Neuron (in vitro differentiated cells): Measurements from ENCODE around the gene MBD2.
"Not testable (repeated sequence)": the region's sequence is repeated elsewhere in the genome, so short reads cannot be mapped to it uniquely, and the experiment has no call there.

ENCODE experiments used
- H2AFZ ChIP-seq: one replicate; pipeline ENCODE4 v1.6.1; 2013; ENCODE audit warnings: low read depth, mild to moderate bottlenecking, inconsistent platforms, low read length, moderate library complexity
- H3K27me3 ChIP-seq: one replicate; pipeline ENCODE4 v1.6.1; 2013; ENCODE audit warnings: low read length; ENCODE audit not compliant: insufficient read depth
- H3K36me3 ChIP-seq: one replicate; pipeline ENCODE4 v1.6.1; 2013; ENCODE audit warnings: low read length; ENCODE audit not compliant: insufficient read depth
- H3K4me1 ChIP-seq: one replicate; pipeline ENCODE4 v1.6.1; 2013; ENCODE audit warnings: low read length; ENCODE audit not compliant: insufficient read depth
- H3K4me3 ChIP-seq: 2 replicates; pipeline ENCODE4 v1.5.1; 2013; ENCODE audit warnings: mild to moderate bottlenecking, low read length, moderate library complexity
- H3K9me3 ChIP-seq: one replicate; pipeline ENCODE4 v1.6.1; 2013; ENCODE audit warnings: low read length

The MBD2 gene

DNA sequence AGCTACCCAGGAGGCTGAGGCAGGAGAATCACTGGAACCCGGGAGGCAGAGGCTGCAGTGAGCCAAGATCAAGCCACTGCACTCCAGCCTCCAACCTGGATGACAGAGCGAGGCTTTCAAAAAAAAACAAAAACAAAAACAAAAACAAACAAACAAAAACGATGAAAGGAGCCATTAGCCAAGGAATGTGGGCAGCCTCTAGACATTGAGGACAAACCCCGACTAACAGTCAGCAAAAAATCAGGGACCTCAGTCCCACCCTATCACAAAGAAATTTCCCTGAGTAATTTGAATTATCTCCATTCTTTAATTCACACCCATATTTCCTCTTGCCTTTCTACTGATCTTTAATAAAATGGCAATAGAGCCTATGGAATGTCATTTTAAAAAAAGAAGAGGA, 75.8 kb downstream of the MBD2 start:
- H3K4me1 ChIP-seq, result peaks cover 7% of the 10 kb centered on the region
- H3K9me3 ChIP-seq, result no peaks in the 10 kb centered on the region
- no peaks in the 10 kb centered on the region for H3K36me3 ChIP-seq
- H3K27me3 ChIP-seq, result no peaks in the 10 kb centered on the region
- H3K4me3 ChIP-seq, result no peak overlapping the region
- no peak overlapping the region for H2AFZ ChIP-seq

DNA sequence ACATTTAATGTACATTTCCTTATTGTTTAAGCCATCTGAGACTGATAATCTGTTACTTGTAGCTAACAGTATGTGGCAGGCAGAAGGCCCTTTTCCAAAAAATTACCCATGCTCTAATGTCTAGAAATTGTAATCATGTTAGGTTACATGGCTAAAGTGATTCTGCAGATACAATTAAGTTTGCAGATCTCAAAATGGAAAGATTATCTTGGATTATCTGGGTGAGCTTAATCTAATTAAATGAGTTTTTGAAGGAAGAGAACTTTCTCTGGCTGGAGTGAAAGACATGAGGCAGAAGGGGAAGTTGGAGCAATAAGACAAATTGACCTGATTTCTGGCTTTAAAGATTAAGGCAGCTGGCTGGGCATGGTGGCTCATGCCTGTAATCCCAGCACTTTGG, 76.3 kb downstream of the MBD2 start:
- Histone ChIP-seq H2AFZ (no peak overlapping the region), H3K9me3 (no peaks in the 10 kb centered on the region), H3K27me3 (no peaks in the 10 kb centered on the region), H3K4me3 (no peak overlapping the region), H3K36me3 (no peaks in the 10 kb centered on the region), H3K4me1 (peaks cover 7% of the 10 kb centered on the region)

DNA sequence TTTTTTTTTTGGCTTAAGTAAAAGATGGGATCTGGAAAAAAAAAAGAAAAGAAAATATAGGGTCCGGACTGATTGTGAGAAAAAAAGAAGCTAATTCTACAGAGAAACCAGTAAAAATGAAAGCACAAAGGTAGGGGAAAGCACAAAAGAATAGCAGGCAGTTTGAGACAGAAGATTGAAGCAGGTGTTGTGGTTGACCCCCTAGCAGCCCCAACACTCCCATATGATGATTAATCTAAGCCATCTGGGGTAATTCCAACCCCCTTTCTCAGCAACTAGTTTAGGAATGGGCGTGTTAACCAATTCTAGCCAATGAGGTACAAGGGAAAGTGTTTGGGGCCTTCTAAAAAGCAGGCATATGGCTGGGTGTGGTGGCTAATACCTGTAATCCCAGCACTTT, 77.0 kb downstream of the MBD2 start:
- Histone ChIP-seq H3K4me1 (peaks cover 7% of the 10 kb centered on the region), H3K9me3 (no peaks in the 10 kb centered on the region), H3K36me3 (no peaks in the 10 kb centered on the region), H3K27me3 (no peaks in the 10 kb centered on the region), H3K4me3 (no peak overlapping the region), H2AFZ (no peak overlapping the region)

DNA sequence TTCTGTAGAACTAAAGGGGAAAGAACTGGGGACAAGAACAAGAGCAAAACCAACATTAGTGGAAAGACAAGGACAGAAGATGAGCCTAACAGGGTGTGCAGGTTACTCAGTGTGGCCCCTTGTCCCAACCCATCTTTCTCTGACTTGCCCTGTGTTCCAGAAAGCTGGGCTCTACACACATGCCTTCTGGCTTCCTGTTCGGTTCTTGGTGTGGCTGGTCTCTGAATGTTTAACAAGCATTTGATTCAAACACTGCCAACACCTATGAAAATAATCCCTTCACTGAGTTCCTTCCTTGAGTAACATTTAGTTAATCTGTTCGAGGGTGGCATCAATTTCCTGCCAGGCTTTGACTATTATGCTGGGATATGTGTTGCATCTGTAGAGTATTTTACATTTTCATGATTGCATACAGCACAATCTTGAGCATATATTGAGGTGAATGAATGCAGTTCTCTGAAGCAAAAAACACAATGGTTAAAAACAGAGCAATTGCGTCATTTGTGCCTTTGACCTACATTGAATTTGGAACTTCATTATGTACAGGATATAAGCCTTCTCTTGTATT, 83.3 kb downstream of the MBD2 start:
- H3K9me3 ChIP-seq, result peaks cover 6% of the 10 kb centered on the region
- H3K4me3 ChIP-seq, result no peak overlapping the region
- no peaks in the 10 kb centered on the region for H3K4me1 ChIP-seq
- H2AFZ ChIP-seq, result no peak overlapping the region
- no peaks in the 10 kb centered on the region for H3K27me3 ChIP-seq
- no peaks in the 10 kb centered on the region for H3K36me3 ChIP-seq

DNA sequence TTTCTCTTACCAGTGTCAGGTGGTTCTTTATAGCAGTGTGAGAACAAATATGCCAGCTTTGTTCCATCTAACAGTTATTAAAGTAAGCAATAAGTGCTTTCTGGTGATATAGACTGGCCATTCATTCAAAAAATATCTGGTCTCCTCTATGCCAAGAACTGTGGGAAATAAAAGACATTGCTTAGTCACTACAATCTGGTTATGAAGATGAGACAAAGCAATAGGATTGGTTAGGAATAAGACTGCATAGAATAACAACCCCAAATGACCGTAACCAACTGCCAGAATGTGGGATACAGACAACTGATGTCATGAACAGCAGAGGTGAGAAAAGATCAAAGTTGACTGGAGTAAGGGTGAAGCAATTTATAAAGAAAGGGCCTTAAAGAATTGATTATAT, 83.8 kb downstream of the MBD2 start:
- Histone ChIP-seq H3K27me3 (no peaks in the 10 kb centered on the region), H2AFZ (no peak overlapping the region), H3K9me3 (peaks cover 6% of the 10 kb centered on the region), H3K36me3 (no peaks in the 10 kb centered on the region), H3K4me1 (no peaks in the 10 kb centered on the region), H3K4me3 (no peak overlapping the region)

DNA sequence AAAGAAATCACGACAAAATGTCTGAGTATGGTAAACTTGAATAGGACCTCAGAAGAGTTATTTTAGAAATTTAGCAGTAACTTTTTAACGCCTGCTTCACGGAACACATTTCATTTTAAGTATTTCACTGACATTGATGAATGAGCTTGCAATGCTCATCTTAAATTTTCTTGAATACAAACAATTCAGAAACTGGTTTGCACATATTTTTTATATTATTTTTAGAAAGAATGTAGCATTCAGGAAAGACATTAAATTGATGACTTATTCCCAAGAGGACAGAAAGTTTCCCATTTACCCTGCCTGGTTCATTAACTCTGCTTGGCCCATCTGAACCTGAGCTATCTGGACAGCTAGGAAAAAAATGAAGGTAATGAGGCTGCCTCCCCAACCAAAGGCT, 89.3 kb downstream of the MBD2 start:
- H3K4me3 ChIP-seq, result no peak overlapping the region
- no peaks in the 10 kb centered on the region for H3K27me3 ChIP-seq
- peaks cover 4% of the 10 kb centered on the region for H3K4me1 ChIP-seq
- peaks cover 6% of the 10 kb centered on the region for H3K9me3 ChIP-seq
- no peak overlapping the region for H2AFZ ChIP-seq
- no peaks in the 10 kb centered on the region for H3K36me3 ChIP-seq

DNA sequence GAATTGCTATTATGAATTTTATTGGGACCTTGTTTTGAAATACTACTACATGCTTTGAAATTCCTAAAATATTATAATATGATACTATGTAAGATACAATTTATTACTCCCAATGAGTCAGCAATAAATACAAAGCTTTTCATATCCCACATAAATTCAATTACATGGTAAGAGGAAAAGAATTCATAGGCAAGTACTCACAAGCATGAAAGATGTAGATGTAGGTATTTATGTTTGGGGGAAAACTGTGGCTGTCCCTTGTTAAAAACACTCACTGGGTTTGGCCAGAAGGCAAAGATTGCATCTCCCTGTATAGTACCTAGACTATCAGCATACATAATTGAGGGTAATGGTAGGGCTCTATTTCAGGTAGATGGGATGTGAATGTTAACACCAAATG, 90.4 kb downstream of the MBD2 start:
- Histone ChIP-seq H3K36me3 (no peaks in the 10 kb centered on the region), H3K9me3 (no peaks in the 10 kb centered on the region), H3K4me3 (no peak overlapping the region), H3K27me3 (no peaks in the 10 kb centered on the region), H2AFZ (no peak overlapping the region), H3K4me1 (peaks cover 4% of the 10 kb centered on the region)

DNA sequence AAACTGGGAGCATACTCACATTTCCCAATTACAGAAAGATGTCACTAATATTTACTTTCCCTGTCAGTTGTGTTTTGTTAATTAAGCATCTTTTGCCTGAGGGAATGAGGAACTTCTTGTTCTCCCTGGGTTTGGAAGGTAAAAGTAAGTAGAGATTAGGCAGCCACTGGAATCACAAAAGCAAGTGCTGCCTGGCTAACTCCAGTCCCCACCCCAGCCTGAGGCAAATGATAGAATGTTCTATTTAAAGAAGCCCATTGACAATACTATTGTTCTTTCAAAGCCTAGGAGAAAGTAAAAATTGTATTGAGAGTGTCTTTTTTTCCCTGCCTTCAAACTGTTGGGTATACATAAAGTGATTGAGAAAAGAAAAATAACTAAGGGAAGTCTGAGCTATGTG, 93.8 kb downstream of the MBD2 start:
- Histone ChIP-seq H2AFZ (no peak overlapping the region), H3K4me1 (peaks cover 4% of the 10 kb centered on the region), H3K4me3 (no peak overlapping the region), H3K27me3 (no peaks in the 10 kb centered on the region), H3K36me3 (no peaks in the 10 kb centered on the region), H3K9me3 (no peaks in the 10 kb centered on the region)

DNA sequence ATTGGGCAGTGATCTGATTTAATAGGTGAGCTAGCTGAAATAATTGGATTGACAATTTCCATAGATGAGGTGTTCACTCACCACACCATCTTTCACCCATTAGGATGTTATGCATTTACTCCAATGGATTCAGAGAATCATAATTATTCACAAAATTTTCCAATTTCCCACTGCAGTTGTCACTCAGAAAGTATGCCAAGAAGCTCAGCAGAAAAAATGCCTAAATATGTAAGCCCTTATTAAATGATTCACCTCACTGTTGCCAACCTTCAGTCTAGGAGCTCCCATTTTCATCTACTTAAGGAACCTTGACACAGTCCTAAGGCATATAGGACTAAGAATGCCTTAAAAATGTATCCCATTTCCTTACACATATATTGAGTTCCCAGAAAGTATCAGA, 94.3 kb downstream of the MBD2 start:
- H3K4me3 ChIP-seq, result no peak overlapping the region
- H3K36me3 ChIP-seq, result no peaks in the 10 kb centered on the region
- H3K9me3 ChIP-seq, result no peaks in the 10 kb centered on the region
- peaks cover 4% of the 10 kb centered on the region for H3K4me1 ChIP-seq
- no peak overlapping the region for H2AFZ ChIP-seq
- H3K27me3 ChIP-seq, result no peaks in the 10 kb centered on the region

DNA sequence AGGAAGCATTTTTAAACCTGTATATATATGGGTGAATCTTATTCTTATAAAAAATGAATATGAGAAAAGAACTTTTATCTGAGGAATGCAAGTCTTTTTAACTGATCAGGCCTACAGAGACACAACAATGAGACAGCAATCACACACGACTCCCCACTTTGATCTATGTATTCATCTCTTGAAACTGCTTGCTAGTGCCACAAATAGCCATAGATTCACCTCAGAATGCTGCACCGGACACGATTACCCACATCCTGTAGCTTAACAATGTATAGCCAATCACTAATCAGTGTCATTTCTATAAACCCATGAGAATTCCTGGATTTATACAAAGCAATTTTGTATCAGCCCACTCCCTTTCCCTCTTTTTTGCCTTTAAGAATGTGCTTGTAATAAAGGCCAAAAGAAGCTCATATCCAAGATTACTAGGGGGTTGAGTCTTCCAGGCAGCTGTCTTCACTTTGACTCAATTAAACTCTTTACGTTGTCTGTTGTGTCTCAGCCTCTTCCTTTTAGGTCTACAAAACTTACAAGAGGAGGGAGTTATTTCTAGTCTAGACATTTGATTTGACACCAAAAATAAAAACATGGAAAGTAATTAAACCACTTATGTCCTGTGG, 94.9 kb downstream of the MBD2 start:
- no peak overlapping the region for H2AFZ ChIP-seq
- no peak overlapping the region for H3K4me3 ChIP-seq
- H3K9me3 ChIP-seq, result no peaks in the 10 kb centered on the region

DNA sequence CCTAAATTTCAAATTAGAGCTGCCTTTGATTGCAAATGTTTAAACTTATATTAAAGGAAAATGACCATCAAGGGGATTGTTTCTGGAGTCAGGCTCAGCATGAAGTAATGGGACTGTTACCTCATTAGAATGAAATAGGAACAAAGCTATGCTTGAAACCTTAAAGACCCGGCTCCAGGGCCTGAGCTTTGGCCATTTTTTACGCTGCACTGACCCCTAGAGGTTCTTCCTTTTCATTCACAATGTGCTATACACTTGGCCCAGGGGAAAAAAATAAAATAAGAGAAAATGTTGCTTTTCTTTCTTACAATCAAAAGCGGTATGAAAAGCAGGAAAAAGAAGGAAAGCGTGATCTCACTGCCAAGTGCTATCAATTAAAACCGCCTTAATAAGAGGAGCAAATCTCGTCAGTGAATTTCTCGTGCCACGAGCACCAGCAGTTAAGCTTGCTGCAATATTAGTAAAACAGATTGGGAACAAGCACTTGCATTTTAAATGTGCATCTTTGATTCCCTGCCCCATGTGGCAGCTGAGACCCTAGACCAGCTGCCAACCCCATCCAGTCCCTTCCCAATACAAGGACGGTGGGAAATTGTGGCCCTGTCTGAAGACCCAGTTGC, 96.6 kb downstream of the MBD2 start:
- H3K27me3 ChIP-seq, result no peaks in the 10 kb centered on the region
- H3K4me1 ChIP-seq, result peaks cover 4% of the 10 kb centered on the region
- no peak overlapping the region for H3K4me3 ChIP-seq
- no peaks in the 10 kb centered on the region for H3K36me3 ChIP-seq
- H3K9me3 ChIP-seq, result no peaks in the 10 kb centered on the region
- H2AFZ ChIP-seq, result no peak overlapping the region

More for the DNA sequence above, 94.9 kb downstream of the MBD2 start:
- Histone ChIP-seq H3K4me1 (peaks cover 4% of the 10 kb centered on the region), H3K36me3 (no peaks in the 10 kb centered on the region), H3K27me3 (no peaks in the 10 kb centered on the region)

DNA sequence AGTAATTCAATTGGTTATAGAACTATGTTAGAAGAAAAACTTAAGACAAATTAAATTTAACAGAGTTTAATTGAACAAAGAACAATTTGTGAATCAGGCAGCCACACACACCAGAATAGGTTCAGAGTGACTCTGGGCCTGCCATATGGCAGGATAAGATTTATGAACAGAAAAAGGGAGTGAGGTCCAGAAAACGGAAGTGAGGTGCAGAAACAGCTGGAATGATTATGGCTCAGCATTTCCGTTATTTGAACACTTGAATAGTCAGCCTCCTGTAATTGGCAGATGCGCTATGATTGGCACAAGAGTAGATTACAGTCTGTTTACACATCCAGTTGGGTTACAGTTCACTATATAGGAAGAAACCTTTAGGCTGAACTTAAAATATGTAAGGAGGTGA, 99.0 kb downstream of the MBD2 start:
- H3K4me3 ChIP-seq, result no peak overlapping the region
- H3K9me3 ChIP-seq, result no peaks in the 10 kb centered on the region
- no peaks in the 10 kb centered on the region for H3K36me3 ChIP-seq
- no peaks in the 10 kb centered on the region for H3K4me1 ChIP-seq
- H2AFZ ChIP-seq, result no peak overlapping the region
- no peaks in the 10 kb centered on the region for H3K27me3 ChIP-seq

DNA sequence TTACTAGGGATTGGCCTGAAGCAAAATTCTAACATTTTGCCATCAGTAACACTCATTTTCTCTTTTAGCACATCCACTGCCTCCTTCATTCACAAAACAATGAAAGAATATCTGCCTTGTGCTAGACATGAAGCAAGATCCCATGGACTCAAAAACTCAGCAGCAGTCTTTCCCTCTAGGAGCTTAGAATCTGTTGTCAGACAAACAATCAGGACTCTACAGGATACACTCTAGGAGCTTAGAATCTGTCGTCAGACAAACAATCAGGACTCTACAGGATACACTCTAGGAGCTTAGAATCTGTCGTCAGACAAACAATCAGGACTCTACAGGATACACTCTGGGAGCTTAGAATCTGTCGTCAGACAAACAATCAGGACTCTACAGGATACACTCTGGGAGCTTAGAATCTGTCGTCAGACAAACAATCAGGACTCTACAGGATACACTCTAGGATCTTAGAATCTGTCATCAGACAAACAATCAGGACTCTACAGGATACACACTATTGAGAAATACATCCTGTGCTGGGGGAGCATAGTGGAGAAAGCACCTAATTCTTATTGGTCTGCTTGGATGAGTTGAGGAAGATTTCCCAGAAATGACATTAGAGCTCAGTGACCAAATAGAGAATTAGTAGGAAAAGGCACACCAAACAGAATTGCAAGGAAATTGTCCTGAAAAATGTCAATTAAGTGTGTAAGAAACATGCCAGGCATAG, 100.6 kb downstream of the MBD2 start:
- H3K36me3 ChIP-seq, H3K27me3 ChIP-seq, H3K4me1 ChIP-seq: not testable (repeated sequence)

More for the DNA sequence above, 100.6 kb downstream of the MBD2 start:
- not testable (repeated sequence) for H3K4me3 ChIP-seq, H3K9me3 ChIP-seq, H2AFZ ChIP-seq
